Amniotic epithelial cell (primary cell): ENCODE measurements around the gene LAT.
"Not testable (repeated sequence)": the region's sequence is repeated elsewhere in the genome, so short reads cannot be mapped to it uniquely, and the experiment has no call there.

ENCODE experiments used
- DNase-seq: peaks from one replicate; pipeline ENCODE4 v3.0.0-alpha.2; 2010; ENCODE audit warnings: low read depth

LAT gene

GRCh38 chr16:28977703-28978662, 6.9 kb upstream of the LAT start:
- no peak for DNase-seq

DNA sequence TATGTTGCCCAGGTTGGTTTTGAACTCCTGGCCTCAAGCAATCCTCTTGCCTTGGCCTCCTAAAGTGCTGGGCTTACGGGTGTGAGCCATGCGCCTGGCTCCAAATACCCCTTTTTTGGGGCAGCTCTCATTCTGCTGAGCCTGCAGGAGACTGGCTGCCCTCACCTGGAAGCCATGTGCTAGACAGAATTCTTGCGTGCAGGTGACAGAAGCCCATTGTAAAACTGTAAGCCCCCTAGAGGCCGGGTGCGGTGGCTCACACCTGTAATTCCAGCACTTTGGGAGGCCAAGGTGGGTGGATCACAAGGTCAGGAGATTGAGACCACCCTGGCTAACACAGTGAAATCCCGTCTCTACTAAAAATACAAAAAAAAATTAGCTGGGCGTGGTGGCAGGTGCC, 4.5 kb upstream of the LAT start:
- not testable (repeated sequence) for DNase-seq

DNA sequence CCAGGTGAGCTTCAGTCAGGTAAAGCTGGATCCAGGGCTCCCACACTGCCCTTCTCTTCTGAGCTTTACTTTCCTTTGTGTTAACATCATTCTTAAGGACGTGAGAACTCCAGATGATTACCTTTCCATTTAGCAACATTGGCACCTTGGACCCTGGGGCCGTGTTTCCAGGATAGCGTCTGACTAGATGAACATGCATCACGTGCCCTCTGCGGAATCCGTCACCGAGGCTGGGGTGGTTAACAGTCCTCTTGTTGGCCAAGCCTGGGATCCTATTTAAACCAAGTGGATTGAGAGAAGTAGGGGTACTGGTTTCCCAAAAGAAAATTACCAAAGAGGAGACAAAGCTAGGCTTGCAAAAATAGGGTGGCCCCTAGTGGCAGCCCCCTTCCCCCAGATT, 3.9 kb upstream of the LAT start:
- DNase-seq: no peak

- no peak for DNase-seq
Observed at GRCh38 chr16:28981517-28981916, 3.3 kb upstream of the LAT start.

DNA sequence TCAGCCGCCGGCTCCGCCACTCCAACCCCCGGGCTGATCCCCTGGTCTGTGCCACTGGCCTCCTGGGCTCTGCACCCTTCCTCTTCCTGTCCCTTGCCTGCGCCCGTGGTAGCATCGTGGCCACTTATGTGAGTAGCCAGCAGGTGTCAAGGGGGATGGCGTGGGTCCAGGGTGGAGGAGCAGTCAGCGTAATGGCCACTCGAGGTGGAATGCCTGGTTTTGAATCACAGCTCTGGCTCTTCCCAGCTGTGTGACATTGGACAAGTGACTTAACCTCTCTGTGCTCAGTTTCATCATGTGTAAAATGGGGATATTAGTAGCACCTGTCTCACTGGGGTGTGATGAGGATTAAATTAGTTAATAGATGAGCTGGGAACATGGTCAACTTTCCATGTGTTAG, 2.4 kb upstream of the LAT start:
- no peak for DNase-seq

GRCh38 chr16:28982949-28983348, 1.9 kb upstream of the LAT start:
- no peak for DNase-seq

- no peak for DNase-seq
Observed at GRCh38 chr16:28983644-28984043, 1.2 kb upstream of the LAT start.

DNA sequence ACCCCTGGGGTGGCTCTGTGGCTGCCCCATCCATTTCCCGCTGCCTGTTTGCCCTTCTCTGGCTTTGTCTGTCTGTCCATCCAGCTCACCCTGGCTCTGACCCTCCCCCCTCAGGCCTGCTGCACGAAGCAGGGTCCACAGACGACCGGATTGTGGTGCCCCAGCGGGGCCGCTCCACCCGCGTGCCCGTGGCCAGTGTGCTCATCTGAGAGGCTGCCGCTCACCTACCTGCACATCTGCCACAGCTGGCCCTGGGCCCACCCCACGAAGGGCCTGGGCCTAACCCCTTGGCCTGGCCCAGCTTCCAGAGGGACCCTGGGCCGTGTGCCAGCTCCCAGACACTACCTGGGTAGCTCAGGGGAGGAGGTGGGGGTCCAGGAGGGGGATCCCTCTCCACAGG, 761 bp upstream of the LAT start:
- no peak for DNase-seq

- DNase-seq: no peak
Observed at GRCh38 chr16:28985211-28986041, 574 bp downstream of the LAT start.

DNA sequence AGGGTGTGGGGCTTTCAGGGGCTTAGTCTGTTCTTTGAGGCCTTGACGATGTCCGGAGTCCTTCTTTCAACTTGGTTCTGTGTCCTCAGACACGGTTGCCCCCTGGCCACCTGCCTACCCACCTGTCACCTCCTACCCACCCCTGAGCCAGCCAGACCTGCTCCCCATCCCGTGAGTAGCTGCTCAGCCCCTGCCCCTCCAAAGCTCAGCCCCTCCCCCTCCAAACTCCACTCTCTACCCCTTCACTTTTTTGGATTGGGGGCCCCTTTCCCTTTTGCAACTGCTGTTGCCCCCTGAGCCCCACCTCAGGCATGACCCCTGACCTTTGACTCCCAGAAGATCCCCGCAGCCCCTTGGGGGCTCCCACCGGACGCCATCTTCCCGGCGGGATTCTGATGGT, 1.2 kb downstream of the LAT start:
- no peak for DNase-seq

GRCh38 chr16:28986492-28986891, 1.6 kb downstream of the LAT start:
- no peak for DNase-seq

DNA sequence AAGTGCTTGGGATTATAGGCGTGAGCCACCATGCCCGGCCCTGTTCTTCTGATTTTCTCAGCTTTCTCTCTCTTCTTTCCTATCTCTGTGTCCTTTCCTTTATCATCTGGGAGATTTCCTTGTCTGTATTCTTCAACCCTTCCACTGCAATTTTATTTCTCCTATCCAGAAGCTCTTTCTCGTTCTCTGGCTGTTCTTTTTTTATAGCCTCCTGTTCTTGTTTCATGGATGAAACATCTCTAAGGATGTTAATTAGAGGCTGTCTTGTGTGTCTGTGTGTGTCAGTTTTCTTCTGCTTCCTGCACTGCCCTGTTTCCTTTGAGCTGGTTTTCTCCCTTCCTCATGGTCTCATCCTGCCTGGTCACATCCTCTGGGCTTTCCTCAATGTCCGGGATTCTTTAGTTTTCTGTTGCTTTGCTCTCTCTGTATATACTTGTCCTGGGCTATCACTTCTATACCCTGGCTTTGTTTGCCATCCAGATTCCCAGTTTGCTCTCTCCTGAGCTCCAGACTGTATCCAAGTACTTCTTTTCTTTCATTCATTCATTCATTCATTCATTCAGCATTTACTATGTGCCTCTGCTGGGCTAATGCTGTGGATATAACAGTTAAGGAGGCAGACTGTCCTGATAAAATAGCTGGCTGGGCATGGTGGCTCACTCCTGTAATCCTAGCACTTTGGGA, 2.5 kb downstream of the LAT start:
- DNase-seq: no peak

GRCh38 chr16:28989363-28989762, 4.5 kb downstream of the LAT start:
- no peak for DNase-seq

- DNase-seq: no peak
Observed at GRCh38 chr16:28990375-28991040, 5.7 kb downstream of the LAT start.

DNA sequence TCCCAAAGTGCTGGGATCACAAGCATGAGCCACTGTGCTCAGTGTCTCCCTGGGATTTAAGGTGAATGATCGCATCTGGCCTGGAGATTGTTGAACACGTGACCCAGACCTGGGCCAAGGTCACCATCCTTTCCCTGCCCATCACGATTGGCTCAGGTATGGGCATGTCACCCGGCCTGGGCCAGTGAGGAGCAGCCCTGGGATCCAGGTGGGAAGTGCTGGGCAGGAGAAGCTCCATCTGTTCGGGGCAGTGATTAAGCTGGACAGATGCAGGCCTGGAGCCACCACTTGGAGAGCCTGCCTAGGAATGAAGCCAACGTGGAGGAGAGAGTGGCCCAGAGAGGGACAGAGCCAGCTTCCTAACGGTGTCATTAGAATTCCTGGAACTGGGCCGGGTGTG, 6.8 kb downstream of the LAT start:
- DNase-seq: no peak

DNA sequence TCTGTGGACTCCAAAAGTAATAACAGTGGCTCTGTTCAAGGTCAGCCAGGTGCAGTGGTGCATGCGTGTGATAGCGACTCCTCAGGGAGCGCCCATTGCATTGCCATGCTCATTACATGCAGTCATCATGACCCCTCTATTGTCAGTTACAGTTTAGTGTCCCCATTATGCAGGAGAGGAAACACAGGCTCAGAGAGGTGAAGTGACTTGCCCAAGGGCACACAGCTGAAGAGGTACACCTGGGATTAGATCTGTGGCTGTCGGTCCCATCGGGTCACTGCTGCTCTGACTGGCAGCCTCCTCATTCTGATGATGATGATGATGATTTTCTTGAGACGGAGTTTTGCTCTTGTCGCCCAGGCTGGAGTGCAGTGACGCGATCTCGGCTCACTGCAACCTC, 7.6 kb downstream of the LAT start:
- no peak for DNase-seq

- no peak for DNase-seq
Observed at GRCh38 chr16:28998837-28999236, 14.0 kb downstream of the LAT start.

- DNase-seq: no peak
Observed at GRCh38 chr16:28999577-28999976, 14.7 kb downstream of the LAT start.

DNA sequence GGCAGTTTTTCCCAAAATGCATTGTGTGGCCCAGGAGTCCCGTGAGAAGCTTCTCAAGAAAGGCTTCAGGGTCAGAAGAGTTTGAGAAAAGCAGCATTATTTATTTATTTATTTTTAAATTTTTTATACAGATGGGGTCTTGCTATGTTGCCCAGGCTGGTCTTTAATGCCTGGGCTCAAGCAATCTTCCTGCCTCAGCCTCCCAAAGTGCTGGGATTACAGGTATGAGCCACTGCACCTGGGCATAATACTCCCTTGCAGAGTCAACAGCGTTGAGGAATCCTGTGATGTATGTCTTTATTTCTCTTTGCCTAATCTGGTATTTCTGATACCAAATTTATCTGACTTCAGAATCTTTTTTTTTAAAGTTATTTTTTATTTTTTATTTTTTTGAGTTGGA, 15.2 kb downstream of the LAT start:
- no peak for DNase-seq

DNA sequence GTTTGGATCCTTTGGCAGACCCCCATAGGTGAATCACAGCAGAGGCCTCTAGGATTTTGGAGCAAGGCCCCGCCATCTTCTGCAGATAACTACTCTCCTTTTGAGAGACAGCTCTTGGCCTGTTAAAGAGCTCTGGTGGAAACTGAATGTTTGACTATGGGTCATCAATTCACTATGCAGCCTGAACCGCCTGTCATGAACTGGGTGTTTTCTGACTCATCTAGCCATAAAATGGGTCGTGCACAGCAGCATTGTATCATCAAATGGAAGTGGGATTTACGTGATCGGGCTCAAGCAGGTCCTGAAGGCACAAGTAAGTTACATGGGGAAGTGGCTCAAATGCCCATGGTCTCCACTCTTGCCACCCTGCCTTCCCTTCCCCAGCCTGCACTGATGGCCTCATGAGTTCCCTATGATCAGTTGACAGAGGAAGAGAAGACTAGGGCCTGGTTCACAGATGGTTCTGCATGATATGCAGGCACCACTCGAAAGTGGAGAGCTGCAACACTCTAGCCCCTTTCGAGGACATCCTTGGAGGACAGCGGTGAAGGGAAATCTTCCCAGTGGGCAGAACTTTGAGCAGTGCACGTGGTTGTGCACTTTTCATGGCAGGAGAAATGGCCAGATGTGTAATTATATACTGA, 19.8 kb downstream of the LAT start:
- DNase-seq: not testable (repeated sequence)
